ENCODE measurements around the gene LMNTD2. TPM values are rescaled to one million over a fixed set of nuclear protein-coding genes. Genes with fewer than 3 reads are reported as not detected.

Gene LMNTD2
- total RNA-seq, 1 donor from 2014 or later, result 2.3 TPM

DNA sequence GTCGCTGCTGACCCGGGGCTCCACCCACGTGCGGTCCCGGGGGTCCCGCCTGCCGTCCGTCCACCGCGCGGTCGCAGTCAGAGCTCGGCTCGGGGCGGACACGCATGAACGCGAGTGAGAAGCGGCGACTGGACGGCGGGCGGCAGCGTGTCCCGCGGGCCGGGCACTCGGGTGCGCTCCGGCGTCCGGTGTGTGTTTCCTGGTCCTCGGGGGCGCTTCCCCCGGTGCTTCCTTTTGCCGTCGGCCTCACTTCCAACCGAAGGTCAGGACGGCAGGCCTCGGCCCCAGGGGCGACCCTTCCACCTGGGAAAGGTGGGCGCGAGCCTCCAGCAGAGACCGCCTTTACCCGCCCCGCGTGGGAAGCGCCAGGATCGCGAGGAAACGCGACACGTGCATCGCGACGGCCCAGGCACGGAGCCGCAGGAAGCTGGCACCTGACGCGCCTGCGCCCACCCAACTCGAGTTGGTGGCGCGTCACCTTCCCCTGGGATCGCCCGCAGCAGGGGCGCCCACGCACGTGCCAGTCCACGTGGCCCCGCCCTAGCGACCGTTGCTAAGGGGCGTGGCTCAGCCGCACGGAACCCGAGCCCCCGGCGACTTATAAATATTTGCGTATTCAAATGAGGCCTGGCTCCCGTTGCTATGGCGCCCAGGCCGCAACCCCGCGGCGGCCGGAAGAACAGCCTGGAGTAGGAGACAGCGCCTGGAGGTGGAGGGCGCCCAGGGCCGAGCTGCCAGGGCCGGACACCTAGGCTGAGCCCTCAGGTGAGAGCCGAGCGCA lies 23.5 kb downstream of the LMNTD2 start, which contains the start of gene LRRC56:
Gene LRRC56 (plus strand): TSS at position 687 of the 781 bp plus-strand sequence. CDS start 3,158 bp downstream, outside the sequence.
- Mint-ChIP-seq H3K36me3 (ENCODE audit: unreplicated experiment) (no peaks in the 10 kb centered on the region), H3K9me3 (ENCODE audit: unreplicated experiment) (peaks cover 5% of the 10 kb centered on the region), H3K27me3 (ENCODE audit: unreplicated experiment) (peaks cover 4% of the 10 kb centered on the region), H3K4me1 (ENCODE audit: low read depth, unreplicated experiment) (no peaks in the 10 kb centered on the region), H3K27ac (ENCODE audit: unreplicated experiment) (peak within 1 kb of the TSS; percentile 83), H3K4me3 (ENCODE audit: unreplicated experiment) (peak within 1 kb of the TSS; percentile 92)
- TF ChIP-seq, protein P1, sequence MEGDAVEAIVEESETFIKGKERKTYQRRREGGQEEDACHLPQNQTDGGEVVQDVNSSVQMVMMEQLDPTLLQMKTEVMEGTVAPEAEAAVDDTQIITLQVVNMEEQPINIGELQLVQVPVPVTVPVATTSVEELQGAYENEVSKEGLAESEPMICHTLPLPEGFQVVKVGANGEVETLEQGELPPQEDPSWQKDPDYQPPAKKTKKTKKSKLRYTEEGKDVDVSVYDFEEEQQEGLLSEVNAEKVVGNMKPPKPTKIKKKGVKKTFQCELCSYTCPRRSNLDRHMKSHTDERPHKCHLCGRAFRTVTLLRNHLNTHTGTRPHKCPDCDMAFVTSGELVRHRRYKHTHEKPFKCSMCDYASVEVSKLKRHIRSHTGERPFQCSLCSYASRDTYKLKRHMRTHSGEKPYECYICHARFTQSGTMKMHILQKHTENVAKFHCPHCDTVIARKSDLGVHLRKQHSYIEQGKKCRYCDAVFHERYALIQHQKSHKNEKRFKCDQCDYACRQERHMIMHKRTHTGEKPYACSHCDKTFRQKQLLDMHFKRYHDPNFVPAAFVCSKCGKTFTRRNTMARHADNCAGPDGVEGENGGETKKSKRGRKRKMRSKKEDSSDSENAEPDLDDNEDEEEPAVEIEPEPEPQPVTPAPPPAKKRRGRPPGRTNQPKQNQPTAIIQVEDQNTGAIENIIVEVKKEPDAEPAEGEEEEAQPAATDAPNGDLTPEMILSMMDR (IDR thresholded peaks at IDR 0.05; ENCODE audit: partially characterized antibody, unreplicated experiment), result no peak
- peak; percentile 76 for DNase-seq

DNA sequence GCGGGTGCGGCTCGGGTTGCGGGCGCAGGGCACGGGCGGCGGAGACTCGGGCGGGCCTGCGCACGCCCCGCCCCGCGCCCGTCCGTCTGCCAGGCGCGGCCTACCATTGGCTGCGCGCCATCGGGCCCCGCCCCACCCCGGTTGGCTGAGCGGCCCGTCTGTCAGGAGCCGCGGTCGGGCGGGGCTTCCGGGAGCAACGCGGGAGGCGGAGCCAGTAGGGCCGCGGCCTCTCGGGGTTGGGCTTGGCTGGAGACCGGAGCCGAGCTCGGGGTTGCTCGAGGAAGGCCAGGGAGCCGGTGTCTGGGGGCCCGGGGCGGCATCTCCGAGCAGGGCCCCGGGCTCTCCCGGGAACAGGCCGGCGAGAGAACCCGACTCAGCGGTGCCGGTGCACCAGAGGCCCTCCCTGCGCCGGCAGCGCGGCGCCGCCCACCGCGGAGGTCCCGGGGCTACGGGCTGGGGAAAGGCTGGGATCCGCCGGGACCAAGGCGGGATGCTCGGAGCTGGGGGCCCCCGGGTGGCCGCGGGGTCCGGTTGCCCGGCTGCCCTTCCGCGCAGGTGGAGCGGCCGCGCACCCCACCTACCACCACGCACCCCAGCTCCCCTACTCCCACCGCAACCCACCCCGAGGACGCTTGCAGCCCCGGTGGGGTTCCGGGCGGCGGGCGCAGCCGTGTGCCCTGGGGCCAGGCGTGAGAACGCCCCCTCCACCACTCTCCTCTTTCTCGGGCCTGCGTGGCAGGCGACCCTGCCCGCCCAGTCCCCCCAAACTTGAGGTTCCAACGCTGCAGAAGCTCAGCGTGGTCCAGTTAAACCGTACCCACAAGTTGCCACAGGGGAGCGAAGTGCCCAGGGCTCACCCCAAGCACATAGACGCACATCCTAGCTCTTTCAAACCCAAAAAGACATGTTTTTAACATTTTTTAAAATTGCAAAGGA lies 24.8 kb downstream of the LMNTD2 start, which contains the start of gene HRAS:
Gene HRAS (minus strand): TSS at position 58 of the 936 bp plus-strand sequence.
- TF ChIP-seq, protein P1 (IDR thresholded peaks at IDR 0.05; ENCODE audit: partially characterized antibody, unreplicated experiment), result no peak
- Mint-ChIP-seq H3K27ac (ENCODE audit: unreplicated experiment) (peak within 1 kb of the TSS; percentile 83), H3K9me3 (ENCODE audit: unreplicated experiment) (peaks cover 5% of the 10 kb centered on the region), H3K36me3 (ENCODE audit: unreplicated experiment) (no peaks in the 10 kb centered on the region), H3K27me3 (ENCODE audit: unreplicated experiment) (peaks cover 4% of the 10 kb centered on the region), H3K4me1 (ENCODE audit: low read depth, unreplicated experiment) (no peaks in the 10 kb centered on the region), H3K4me3 (ENCODE audit: unreplicated experiment) (peak within 1 kb of the TSS; percentile 92)
- DNase-seq, result peak; percentile 98

- peaks cover 5% of the 10 kb centered on the region for H3K9me3 Mint-ChIP-seq (ENCODE audit: unreplicated experiment)
- TF ChIP-seq, protein P1 (IDR thresholded peaks at IDR 0.05; ENCODE audit: partially characterized antibody, unreplicated experiment), result no peak
- H3K27ac Mint-ChIP-seq (ENCODE audit: unreplicated experiment), result no peak overlapping the region
- no peak for DNase-seq
- no peaks in the 10 kb centered on the region for H3K36me3 Mint-ChIP-seq (ENCODE audit: unreplicated experiment)
- no peaks in the 10 kb centered on the region for H3K4me1 Mint-ChIP-seq (ENCODE audit: low read depth, unreplicated experiment)
- no peak overlapping the region for H3K4me3 Mint-ChIP-seq (ENCODE audit: unreplicated experiment)
- peaks cover 4% of the 10 kb centered on the region for H3K27me3 Mint-ChIP-seq (ENCODE audit: unreplicated experiment)
Measured at GRCh38 chr11:535210-535518, 25.4 kb downstream of the LMNTD2 start.

DNA sequence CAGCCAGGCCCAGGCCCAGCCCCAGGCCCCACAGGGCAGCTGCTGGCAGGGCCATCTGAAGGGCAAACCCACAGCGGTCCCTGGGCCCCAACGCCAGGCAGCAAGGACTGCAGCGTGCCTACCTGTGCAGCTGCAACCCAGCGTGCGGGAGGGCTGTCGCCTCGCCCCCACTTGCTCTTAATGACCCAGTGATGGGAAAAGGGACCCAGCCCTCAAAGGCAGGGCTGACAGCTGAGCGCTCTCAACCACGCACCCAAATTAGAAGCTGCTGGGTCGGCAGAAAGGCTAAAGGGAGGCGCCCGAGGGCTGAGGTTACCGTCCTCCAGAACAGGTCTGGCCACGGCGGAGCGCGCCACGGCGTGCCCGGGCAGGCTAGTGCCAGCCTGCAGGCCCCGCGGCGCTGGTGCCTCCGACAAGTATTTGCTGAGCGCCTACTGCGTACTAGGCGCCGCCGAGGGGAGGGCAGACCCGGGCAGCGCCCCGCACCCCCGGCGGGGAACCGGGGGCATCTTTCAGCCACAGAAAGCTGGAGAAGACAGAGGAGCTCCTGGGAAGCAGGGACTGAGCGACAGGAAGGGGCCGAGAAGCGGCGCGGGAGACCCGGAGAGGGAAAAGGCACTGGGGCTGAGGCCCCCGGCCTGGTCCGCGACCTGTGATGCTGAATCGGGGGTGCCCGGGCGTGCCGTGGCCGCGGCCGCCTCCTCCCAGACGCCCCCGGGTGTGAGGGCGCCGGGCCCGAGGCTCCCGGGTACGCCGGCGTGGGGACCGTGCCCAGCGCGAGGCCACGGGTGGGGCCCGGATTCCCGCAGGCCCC lies 25.9 kb downstream of the LMNTD2 start:
- DNase-seq, result no peak
- Mint-ChIP-seq H3K27me3 (ENCODE audit: unreplicated experiment) (peaks cover 4% of the 10 kb centered on the region), H3K4me3 (ENCODE audit: unreplicated experiment) (peak overlapping the region; percentile 64), H3K9me3 (ENCODE audit: unreplicated experiment) (peaks cover 5% of the 10 kb centered on the region), H3K36me3 (ENCODE audit: unreplicated experiment) (no peaks in the 10 kb centered on the region), H3K4me1 (ENCODE audit: low read depth, unreplicated experiment) (no peaks in the 10 kb centered on the region), H3K27ac (ENCODE audit: unreplicated experiment) (no peak overlapping the region)
- TF ChIP-seq, protein P1 (IDR thresholded peaks at IDR 0.05; ENCODE audit: partially characterized antibody, unreplicated experiment), result no peak
